ENCODE measurements around the gene TMEM221.

TMEM221 gene

GRCh38 chr19:17448131-17448967 lies at the start of gene TMEM221:
Gene TMEM221, minus strand, starts transcription at chr19:17448668. Its CDS starts 206 bp downstream, at chr19:17448462.
- peaks cover 13% of the 10 kb centered on the region for H3K4me1 ChIP-seq (ENCODE audit: insufficient read depth, low read length)
- no peaks in the 10 kb centered on the region for H3K9me3 ChIP-seq (ENCODE audit: insufficient read depth, low read length, severe bottlenecking)
- peak within 1 kb of the TSS in 1 of 2 experiments; percentile 36; a peak in 2 of 4 replicates for H3K4me3 ChIP-seq (ENCODE audit: low read depth in 1 of 2, low read length in 2 of 2)
- no peaks in the 10 kb centered on the region for H3K36me3 ChIP-seq (ENCODE audit: insufficient read depth, low read length)
- H3K27me3 ChIP-seq (ENCODE audit: insufficient read depth, low read length, poor library complexity), result peaks cover 15% of the 10 kb centered on the region
- ATAC-seq (ENCODE audit: insufficient read depth, low read depth) (no peak; the same call in 2 of the 3 replicates), DNase-seq (no peak)
- peak within 1 kb of the TSS; percentile 51 for H3K4me2 ChIP-seq (ENCODE audit: insufficient read depth, low read length)
- peak within 1 kb of the TSS; percentile 9; the same call in 1 of the 2 replicates for H3K9ac ChIP-seq (ENCODE audit: low read depth, low read length)
- TF ChIP-seq CTCF (IDR thresholded peaks at IDR 0.05; ENCODE audit: borderline replicate concordance, extremely low read depth, low read length, poor library complexity, severe bottlenecking), result peak; percentile 33
- TF ChIP-seq EZH2 (IDR thresholded peaks at IDR 0.05; ENCODE audit: borderline replicate concordance, low read depth, low read length, severe bottlenecking), result no peak
- H2AFZ ChIP-seq (ENCODE audit: low read depth, low read length), result no peak within 1 kb of the TSS
- no peaks in the 10 kb centered on the region for H4K20me1 ChIP-seq (ENCODE audit: insufficient read depth, low read length)
- no peak within 1 kb of the TSS for H3K27ac ChIP-seq (ENCODE audit: low read length)
- H3K79me2 ChIP-seq (ENCODE audit: insufficient read depth, low read length), result no peaks in the 10 kb centered on the region

GRCh38 chr19:17497149-17497798 lies 48.8 kb upstream of the TMEM221 start:
- Histone ChIP-seq H3K79me2 (ENCODE audit: insufficient read depth, low read length) (peaks cover 8% of the 10 kb centered on the region), H4K20me1 (ENCODE audit: insufficient read depth, low read length) (peaks cover 21% of the 10 kb centered on the region), H3K9ac (ENCODE audit: low read depth, low read length) (no peak overlapping the region), H3K9me3 (ENCODE audit: insufficient read depth, low read length, severe bottlenecking) (no peaks in the 10 kb centered on the region), H3K27me3 (ENCODE audit: insufficient read depth, low read length, poor library complexity) (no peaks in the 10 kb centered on the region), H3K36me3 (ENCODE audit: insufficient read depth, low read length) (peaks cover 15% of the 10 kb centered on the region), H3K4me2 (ENCODE audit: insufficient read depth, low read length) (no peak overlapping the region), H3K4me3 (ENCODE audit: low read depth in 1 of 2, low read length in 2 of 2) (no peak overlapping the region), H3K4me1 (ENCODE audit: insufficient read depth, low read length) (peaks cover 17% of the 10 kb centered on the region), H2AFZ (ENCODE audit: low read depth, low read length) (no peak overlapping the region), H3K27ac (ENCODE audit: low read length) (no peak overlapping the region)
- TF ChIP-seq EZH2 (IDR thresholded peaks at IDR 0.05; ENCODE audit: borderline replicate concordance, low read depth, low read length, severe bottlenecking), result no peak
- TF ChIP-seq CTCF (IDR thresholded peaks at IDR 0.05; ENCODE audit: borderline replicate concordance, extremely low read depth, low read length, poor library complexity, severe bottlenecking), result no peak
- ATAC-seq (ENCODE audit: insufficient read depth, low read depth) (no peak), DNase-seq (no peak)

- H3K9me3 ChIP-seq (ENCODE audit: insufficient read depth, low read length, severe bottlenecking), result no peaks in the 10 kb centered on the region
- H3K79me2 ChIP-seq (ENCODE audit: insufficient read depth, low read length), result peaks cover 8% of the 10 kb centered on the region
- peak; percentile 80 for DNase-seq
- peaks cover 17% of the 10 kb centered on the region for H3K4me1 ChIP-seq (ENCODE audit: insufficient read depth, low read length)
- no peak overlapping the region for H2AFZ ChIP-seq (ENCODE audit: low read depth, low read length)
- H3K4me3 ChIP-seq (ENCODE audit: low read depth in 1 of 2, low read length in 2 of 2), result no peak overlapping the region
- no peak overlapping the region for H3K27ac ChIP-seq (ENCODE audit: low read length)
- H4K20me1 ChIP-seq (ENCODE audit: insufficient read depth, low read length), result peaks cover 21% of the 10 kb centered on the region
- peak; percentile 86 for ATAC-seq (ENCODE audit: insufficient read depth, low read depth)
- TF ChIP-seq CTCF (IDR thresholded peaks at IDR 0.05; ENCODE audit: borderline replicate concordance, extremely low read depth, low read length, poor library complexity, severe bottlenecking), result peak; percentile 95
- no peak for TF ChIP-seq EZH2 (IDR thresholded peaks at IDR 0.05; ENCODE audit: borderline replicate concordance, low read depth, low read length, severe bottlenecking)
- H3K9ac ChIP-seq (ENCODE audit: low read depth, low read length), result no peak overlapping the region
- H3K36me3 ChIP-seq (ENCODE audit: insufficient read depth, low read length), result peaks cover 15% of the 10 kb centered on the region
- no peak overlapping the region for H3K4me2 ChIP-seq (ENCODE audit: insufficient read depth, low read length)
- H3K27me3 ChIP-seq (ENCODE audit: insufficient read depth, low read length, poor library complexity), result no peaks in the 10 kb centered on the region
Measured at GRCh38 chr19:17496337-17496997, 48.0 kb upstream of the TMEM221 start.

Data from DND-41 (cell line).